Activated naive CD8-positive, alpha-beta T cell treated with anti-CD3 and anti-CD28 coated beads for 36 hours (primary cell): ENCODE measurements around the gene PDRG1. TPM values are rescaled to one million over a fixed set of nuclear protein-coding genes. Genes with fewer than 3 reads are reported as not detected.
A peak's percentile ranks its signal among the peaks of the same experiment; 100 is the strongest.
"Not testable (repeated sequence)": the region's sequence is repeated elsewhere in the genome, so short reads cannot be mapped to it uniquely, and the experiment has no call there.

ENCODE experiments used
- DNase-seq: peaks from one replicate; pipeline ENCODE4 v3.0.0; 2021
- H3K27ac Mint-ChIP-seq: one replicate; pipeline ENCODE4 v1.8.0; 2022; ENCODE audit warnings: mild to moderate bottlenecking, moderate library complexity, mixed read lengths
- H3K27me3 Mint-ChIP-seq: one replicate; pipeline ENCODE4 v1.8.0; 2022; ENCODE audit warnings: mild to moderate bottlenecking, mixed read lengths
- H3K36me3 Mint-ChIP-seq: one replicate; pipeline ENCODE4 v1.8.0; 2021; ENCODE audit warnings: mild to moderate bottlenecking, mixed read lengths
- H3K4me1 Mint-ChIP-seq: one replicate; pipeline ENCODE4 v1.8.0; 2021; ENCODE audit warnings: mixed read lengths
- H3K4me3 Mint-ChIP-seq: one replicate; pipeline ENCODE4 v1.8.0; 2022; ENCODE audit warnings: mild to moderate bottlenecking, moderate library complexity, mixed read lengths
- H3K9me3 Mint-ChIP-seq: one replicate; pipeline ENCODE4 v1.8.0; 2022; ENCODE audit warnings: mixed read lengths
- total RNA-seq, 2 experiments: library from RNA; stranded (reverse); gene quantifications; one replicate each; pipeline ENCODE4 v1.2.3, GENCODE V29; 2021

PDRG1 gene
- total RNA-seq, 2 experiments from 2014 or later = 20.2 to 22.0 TPM

DNA sequence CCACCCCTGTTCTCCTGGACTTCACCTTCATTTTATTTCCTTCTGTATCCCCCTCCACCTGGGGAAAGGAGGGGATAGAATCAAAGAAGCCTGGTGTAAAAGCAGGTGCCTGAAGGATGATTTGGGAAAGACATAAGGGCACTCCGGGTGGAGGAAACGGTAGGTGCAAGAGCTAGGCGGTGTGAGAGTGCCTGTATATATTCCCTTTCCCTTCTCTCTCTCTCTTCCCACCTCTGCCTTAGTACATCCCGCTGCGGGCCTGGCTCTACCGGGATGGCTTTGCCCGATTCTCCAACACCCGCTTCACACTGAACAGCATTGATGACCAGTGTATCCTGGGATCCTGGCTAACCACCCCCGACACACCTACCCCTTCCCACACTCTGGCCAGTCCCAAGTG is 26.2 kb downstream of the PDRG1 start:
- no peak overlapping the region for H3K4me3 Mint-ChIP-seq
- no peak overlapping the region for H3K27ac Mint-ChIP-seq
- DNase-seq = no peak
- peaks cover 24% of the 10 kb centered on the region for H3K27me3 Mint-ChIP-seq
- H3K4me1 Mint-ChIP-seq = peaks cover 4% of the 10 kb centered on the region
- no peaks in the 10 kb centered on the region for H3K36me3 Mint-ChIP-seq
- no peaks in the 10 kb centered on the region for H3K9me3 Mint-ChIP-seq

DNA sequence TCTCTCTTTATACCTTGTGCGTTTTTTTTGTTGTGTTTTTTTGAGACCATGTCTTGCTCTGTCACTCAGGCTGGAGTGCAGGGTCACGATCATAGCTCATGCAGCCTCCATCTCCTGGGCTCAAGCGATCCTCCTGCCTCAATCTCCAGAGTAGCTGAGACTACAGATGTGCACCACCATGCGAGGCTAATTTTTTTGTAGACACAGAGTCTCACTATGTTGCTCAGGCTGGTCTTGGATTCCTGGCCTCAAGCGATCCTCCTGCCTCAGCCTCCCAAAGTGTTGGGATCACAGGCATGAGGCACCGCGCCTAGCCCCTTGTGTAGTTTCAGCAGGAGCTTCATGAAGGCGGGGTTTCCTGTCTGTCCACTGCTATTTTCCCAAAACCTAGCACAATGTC is 27.3 kb downstream of the PDRG1 start:
- H3K36me3 Mint-ChIP-seq = no peaks in the 10 kb centered on the region

DNA sequence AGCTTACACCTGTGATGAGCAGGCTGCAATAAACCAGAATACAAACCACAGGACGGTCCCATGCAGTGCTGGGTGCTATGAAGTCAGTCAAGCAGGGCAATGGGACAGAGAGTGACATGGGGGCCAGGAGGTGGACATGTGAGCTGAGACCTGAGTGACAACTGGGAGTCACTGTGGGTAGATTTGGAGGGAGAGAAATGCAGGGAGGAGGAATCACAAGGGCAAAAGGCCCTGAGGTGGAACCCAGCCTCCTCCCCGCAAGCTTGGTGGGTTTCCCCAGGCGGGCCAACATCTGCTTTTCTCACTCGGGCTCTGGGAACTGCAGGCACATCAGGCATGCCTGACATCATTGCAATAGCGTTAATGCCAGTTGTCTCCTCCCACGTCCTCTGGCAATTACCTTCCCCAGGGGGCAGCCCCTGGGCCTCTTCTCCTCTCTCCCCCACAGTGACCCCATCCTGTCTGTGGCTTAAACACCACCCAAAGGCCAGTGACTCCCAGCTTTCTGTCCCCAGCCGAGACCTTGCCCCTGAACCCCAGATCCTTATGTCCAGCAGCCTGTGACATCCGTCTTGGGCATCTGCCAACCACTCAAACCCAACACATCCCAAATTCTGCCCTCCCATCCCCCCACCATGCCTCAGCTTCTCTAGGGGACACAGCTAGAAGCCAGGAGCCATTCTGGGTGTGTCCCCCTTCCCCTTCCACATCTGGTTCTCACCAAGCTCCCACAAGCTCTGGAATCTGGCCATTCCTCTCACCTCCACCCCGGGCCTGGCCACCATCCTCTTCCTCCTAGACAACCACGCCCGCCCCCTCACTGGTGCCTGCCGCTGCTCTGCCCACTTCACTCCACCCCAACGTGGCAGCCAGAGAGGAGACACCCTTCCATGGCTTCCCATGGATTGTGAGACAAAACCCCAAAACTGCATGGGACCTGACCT is 28.2 kb downstream of the PDRG1 start:
- peaks cover 4% of the 10 kb centered on the region for H3K4me1 Mint-ChIP-seq
- no peaks in the 10 kb centered on the region for H3K36me3 Mint-ChIP-seq
- no peaks in the 10 kb centered on the region for H3K9me3 Mint-ChIP-seq
- DNase-seq = peak; percentile 19
- peaks cover 34% of the 10 kb centered on the region for H3K27me3 Mint-ChIP-seq
- H3K27ac Mint-ChIP-seq = no peak overlapping the region
- no peak overlapping the region for H3K4me3 Mint-ChIP-seq

More for the DNA sequence above, 27.3 kb downstream of the PDRG1 start:
- H3K27me3 Mint-ChIP-seq = peaks cover 30% of the 10 kb centered on the region
- H3K4me3 Mint-ChIP-seq = no peak overlapping the region
- H3K9me3 Mint-ChIP-seq = no peaks in the 10 kb centered on the region
- H3K27ac Mint-ChIP-seq = no peak overlapping the region
- H3K4me1 Mint-ChIP-seq = peaks cover 4% of the 10 kb centered on the region
- no peak for DNase-seq

DNA sequence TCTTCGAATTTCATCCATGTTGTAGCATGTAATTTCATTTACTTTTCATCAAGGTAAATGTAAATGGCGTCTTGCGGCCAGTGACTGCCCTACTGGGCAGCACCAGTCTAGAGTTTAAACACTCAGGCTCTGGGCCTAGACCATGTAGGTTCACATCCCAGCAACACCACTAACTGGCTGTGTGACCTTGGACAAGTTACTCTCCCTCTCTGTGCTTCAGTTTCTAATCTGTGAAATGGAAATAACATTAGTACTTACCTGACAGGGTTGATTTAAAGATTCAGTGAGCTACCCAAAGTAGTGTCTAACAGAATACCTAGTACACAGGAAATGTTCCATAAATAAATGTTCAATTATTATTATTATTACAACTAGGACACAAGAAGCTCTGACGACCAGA is 29.3 kb downstream of the PDRG1 start:
- Mint-ChIP-seq H3K36me3 (no peaks in the 10 kb centered on the region), H3K9me3 (no peaks in the 10 kb centered on the region), H3K4me1 (peaks cover 4% of the 10 kb centered on the region), H3K4me3 (no peak overlapping the region), H3K27me3 (peaks cover 42% of the 10 kb centered on the region), H3K27ac (no peak overlapping the region)
- no peak for DNase-seq

DNA sequence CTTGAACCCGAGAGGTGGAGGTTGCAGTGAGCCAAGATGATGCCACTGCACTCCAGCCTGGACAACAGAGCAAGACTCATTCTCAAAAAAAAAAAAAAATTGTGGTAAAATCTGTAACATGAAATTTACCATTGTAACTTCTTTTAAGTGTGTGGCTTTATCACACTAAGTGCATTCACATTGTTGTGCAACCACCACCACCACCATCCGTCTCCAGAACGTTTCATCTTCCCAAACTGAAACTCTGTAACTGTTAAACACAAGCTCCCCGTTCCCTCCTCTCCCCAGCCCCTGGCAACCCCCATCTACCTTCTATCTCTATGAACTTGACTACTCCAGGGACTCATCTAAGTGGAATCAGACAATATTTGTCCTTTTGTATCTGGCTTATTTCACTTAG is 29.7 kb downstream of the PDRG1 start:
- H3K27ac Mint-ChIP-seq = no peak overlapping the region
- no peak for DNase-seq
- H3K27me3 Mint-ChIP-seq = peaks cover 39% of the 10 kb centered on the region
- no peaks in the 10 kb centered on the region for H3K36me3 Mint-ChIP-seq
- H3K4me3 Mint-ChIP-seq = no peak overlapping the region
- H3K9me3 Mint-ChIP-seq = no peaks in the 10 kb centered on the region
- peaks cover 4% of the 10 kb centered on the region for H3K4me1 Mint-ChIP-seq

DNA sequence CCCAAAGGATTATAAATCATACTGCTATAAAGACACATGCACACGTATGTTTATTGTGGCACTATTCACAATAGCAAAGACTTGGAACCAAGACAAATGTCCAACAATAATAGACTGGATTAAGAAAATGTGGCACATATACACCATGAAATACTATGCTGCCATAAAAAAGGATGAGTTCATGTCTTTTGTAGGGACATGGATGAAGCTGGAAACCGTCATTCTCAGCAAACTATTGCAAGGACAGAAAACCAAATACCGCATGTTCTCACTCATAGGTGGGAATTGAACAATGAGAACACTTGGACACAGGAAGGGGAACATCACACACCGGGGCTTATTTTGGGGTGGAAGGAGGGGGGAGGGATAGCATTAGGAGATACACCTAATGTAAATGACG is 30.4 kb downstream of the PDRG1 start:
- DNase-seq, H3K4me1 Mint-ChIP-seq, H3K36me3 Mint-ChIP-seq, H3K27ac Mint-ChIP-seq, H3K4me3 Mint-ChIP-seq, H3K9me3 Mint-ChIP-seq: not testable (repeated sequence)
- peaks cover 37% of the 10 kb centered on the region for H3K27me3 Mint-ChIP-seq

DNA sequence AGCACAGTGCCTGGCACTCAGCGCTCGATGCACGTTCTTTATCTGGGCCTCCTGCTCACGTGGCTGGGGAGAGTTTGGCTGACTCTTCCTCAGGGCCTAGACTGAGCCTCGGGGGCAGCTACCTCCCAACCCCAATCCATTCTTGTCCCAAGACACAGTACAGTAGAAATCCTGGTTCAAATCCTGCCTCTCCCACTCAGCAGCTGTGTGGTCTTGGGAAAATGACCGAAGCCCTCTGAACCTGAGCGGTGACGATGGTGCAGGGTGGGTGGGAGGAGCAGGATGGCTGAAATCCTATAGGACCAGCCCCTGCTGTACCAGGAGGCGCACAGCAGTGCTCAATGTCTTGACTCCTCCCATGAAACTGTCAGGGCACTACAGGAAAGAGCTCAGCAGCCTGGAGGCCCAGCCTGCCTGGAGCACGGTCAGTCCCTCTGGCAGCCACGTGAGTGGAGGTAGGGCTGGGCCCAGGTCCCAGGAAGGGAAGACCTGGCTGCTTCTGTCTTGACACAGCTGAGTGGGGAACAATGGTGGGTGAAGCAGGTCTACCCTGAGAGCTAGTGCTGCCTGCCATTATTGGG is 31.5 kb downstream of the PDRG1 start:
- no peak overlapping the region for H3K4me3 Mint-ChIP-seq
- H3K27ac Mint-ChIP-seq = no peak overlapping the region
- H3K36me3 Mint-ChIP-seq = no peaks in the 10 kb centered on the region
- no peaks in the 10 kb centered on the region for H3K9me3 Mint-ChIP-seq
- H3K27me3 Mint-ChIP-seq = peaks cover 32% of the 10 kb centered on the region
- H3K4me1 Mint-ChIP-seq = peaks cover 4% of the 10 kb centered on the region
- no peak for DNase-seq

DNA sequence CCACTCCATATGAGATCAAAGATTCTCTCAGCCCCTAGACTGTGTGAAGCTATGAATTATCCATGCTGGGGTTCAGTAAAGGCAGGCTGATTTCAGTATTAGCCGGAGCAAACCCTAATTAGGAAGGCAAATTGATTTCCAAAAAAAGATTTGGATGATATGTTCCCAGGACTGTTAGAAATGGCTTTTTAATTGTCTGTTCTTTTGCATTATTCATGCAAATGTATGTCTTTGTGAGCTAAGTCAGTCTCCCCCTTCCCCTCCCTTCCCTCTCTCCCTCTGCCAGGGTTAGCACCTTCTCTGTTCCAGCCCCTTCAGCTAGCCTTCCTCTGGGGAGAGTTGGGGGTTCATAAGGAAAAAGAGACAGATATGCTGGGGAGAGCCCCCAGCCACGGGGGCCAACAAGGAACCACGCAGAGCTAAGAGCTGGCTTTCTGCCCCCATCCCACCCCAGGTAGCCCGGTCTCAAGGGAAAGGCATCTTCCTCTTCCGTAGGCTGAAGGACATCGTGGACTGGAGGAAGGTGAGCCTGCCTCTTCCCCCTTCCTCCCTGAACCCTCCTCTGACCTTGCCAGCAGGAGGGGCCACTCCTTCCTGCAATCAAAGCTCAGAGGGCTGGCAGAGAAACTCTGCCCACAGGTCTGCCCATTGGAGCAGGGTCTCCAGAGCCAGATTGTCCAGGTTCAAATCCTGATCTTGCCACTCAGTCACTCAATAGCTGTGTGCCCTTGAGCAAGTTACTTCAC is 32.3 kb downstream of the PDRG1 start:
- H3K4me3 Mint-ChIP-seq = no peak overlapping the region
- peaks cover 32% of the 10 kb centered on the region for H3K27me3 Mint-ChIP-seq
- H3K27ac Mint-ChIP-seq = no peak overlapping the region
- no peaks in the 10 kb centered on the region for H3K36me3 Mint-ChIP-seq
- H3K9me3 Mint-ChIP-seq = no peaks in the 10 kb centered on the region
- peaks cover 4% of the 10 kb centered on the region for H3K4me1 Mint-ChIP-seq
- DNase-seq = no peak

DNA sequence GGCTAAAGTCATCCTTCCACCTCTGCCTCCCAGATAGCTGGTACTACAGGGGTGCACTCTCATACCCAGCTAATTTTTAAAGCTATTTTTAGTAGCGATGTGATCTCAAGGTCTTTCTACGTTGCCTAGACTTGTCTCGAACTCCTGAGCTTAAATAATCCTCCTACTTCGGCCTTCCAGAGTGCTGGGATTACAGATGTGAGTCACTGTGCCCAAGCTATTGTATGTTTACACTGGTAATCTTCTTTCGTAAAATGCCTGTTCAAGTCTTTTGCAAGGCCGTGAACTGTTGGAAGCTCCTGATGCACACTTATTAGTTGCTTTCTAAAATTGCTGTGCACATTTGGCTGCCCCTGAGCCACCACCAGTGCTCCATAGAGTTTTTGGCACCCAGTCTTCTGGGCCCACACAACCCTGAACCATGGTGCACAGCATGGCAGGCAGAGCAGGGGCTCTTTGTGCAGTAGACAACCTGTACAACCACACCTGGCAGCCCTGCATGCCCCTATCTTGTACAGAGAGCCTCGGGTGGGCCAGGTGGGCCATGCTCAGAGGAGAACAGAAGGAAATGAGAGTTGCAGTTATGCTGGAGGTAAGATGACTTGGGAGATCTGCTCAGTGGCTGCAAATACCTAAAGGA is 33.3 kb downstream of the PDRG1 start:
- no peak overlapping the region for H3K27ac Mint-ChIP-seq
- H3K9me3 Mint-ChIP-seq = no peaks in the 10 kb centered on the region
- peaks cover 22% of the 10 kb centered on the region for H3K27me3 Mint-ChIP-seq
- H3K36me3 Mint-ChIP-seq = no peaks in the 10 kb centered on the region
- no peak for DNase-seq
- no peak overlapping the region for H3K4me3 Mint-ChIP-seq
- peaks cover 2% of the 10 kb centered on the region for H3K4me1 Mint-ChIP-seq

DNA sequence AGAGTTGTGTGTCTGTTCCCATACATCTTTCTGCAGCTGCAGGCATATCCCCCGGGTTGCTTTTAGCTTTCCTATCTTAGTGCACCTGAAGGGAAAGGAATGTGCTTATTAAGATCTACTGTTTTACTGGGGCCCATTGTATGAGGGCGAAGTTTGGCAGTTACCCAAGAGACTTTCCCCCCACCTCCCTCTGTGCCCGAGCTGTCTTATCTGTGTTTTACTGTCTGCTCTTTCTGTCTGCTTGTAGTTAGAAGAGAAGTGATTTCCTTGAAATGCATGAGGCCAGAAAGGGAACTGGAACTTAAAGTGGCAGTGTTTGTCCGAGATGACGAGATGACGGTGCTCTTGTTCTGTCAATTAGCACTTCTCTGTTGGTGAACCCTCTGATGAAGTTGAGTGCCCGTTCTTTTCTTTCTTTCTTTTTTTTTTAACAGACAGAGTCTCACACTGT is 33.9 kb downstream of the PDRG1 start:
- not testable (repeated sequence) for H3K4me1 Mint-ChIP-seq, H3K4me3 Mint-ChIP-seq, H3K9me3 Mint-ChIP-seq, H3K36me3 Mint-ChIP-seq, H3K27ac Mint-ChIP-seq, DNase-seq
- peaks cover 21% of the 10 kb centered on the region for H3K27me3 Mint-ChIP-seq

DNA sequence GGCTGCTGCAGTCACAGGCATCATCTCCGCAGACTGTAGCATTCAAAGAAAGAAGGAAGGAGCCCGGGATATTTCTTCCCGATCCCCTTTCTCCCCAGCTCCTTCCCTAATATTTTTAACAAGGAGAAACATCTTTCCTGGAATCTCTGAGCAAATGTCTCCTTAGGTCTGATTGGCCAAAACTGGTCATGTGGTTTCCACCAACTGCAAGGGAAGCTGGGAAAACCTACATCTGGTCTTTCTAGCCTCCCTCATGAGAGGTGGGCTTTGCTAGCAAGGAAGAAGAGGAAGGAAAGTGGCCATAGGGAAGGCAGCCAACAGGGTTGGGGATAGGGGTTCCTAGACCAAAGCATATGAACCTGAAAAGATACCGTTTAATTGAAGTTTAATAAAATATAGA is 35.1 kb downstream of the PDRG1 start:
- no peak overlapping the region for H3K4me3 Mint-ChIP-seq
- peaks cover 21% of the 10 kb centered on the region for H3K27me3 Mint-ChIP-seq
- no peak overlapping the region for H3K27ac Mint-ChIP-seq

DNA sequence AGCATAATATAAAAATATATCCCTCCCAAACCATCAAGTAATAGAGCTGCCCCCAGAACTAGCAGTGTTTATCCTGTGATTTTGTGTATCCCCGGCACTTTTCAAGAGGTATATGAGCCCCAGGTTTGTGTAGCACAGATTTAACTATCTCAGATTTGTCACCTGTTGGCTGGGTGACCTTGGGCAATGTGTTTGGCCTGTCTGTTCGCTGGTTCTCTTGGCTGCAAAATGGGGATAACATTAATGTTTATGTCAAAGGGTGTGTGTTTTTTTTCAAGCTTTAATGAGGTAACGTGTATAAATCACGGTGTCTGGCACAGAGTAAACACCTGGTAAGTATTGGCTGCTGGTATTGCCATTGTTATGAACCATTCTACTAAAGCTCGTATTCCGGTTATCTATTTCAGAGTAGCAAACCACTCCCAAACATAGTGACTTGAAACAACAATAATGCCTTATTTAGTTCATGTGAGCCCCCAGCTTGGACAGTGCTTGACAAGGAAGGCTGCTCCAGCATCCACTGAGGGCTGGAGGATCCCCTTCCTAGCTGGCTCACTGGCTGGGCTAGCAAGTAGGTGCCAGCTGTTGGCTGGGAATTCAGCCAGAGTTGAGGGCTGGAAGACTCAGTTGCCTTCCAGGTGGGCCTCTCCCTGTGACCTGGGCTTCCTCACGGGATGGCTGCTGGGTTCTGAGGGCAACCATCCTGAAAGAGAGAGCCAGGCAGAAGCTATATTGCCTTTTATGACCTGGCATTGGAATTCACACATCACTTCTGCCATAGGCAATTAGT is 36.2 kb downstream of the PDRG1 start:
- Mint-ChIP-seq H3K36me3 (no peaks in the 10 kb centered on the region), H3K4me3 (no peak overlapping the region), H3K4me1 (no peaks in the 10 kb centered on the region), H3K27me3 (peaks cover 20% of the 10 kb centered on the region), H3K27ac (no peak overlapping the region), H3K9me3 (no peaks in the 10 kb centered on the region)
- DNase-seq = no peak

More for the DNA sequence above, 35.1 kb downstream of the PDRG1 start:
- Mint-ChIP-seq H3K9me3 (no peaks in the 10 kb centered on the region), H3K4me1 (no peaks in the 10 kb centered on the region), H3K36me3 (no peaks in the 10 kb centered on the region)
- DNase-seq = no peak

DNA sequence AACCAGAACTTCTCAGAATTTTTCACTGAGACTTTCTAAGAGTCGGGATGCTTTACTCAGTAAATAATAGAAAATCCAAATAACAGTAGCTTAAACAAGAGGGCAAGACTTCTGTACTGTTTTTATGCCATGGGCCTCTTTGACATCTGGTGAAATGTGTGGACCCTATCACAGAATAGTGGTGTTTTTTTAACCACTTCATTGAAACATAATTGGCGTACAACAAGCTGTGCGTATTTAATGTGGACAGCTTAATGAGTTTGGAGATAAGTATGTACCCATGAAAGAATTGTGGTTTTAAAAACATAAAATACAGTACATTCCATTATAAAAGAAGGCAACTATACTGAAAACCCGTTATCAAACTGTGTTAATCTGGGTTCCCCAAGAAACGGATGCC is 37.7 kb downstream of the PDRG1 start:
- no peaks in the 10 kb centered on the region for H3K36me3 Mint-ChIP-seq

DNA sequence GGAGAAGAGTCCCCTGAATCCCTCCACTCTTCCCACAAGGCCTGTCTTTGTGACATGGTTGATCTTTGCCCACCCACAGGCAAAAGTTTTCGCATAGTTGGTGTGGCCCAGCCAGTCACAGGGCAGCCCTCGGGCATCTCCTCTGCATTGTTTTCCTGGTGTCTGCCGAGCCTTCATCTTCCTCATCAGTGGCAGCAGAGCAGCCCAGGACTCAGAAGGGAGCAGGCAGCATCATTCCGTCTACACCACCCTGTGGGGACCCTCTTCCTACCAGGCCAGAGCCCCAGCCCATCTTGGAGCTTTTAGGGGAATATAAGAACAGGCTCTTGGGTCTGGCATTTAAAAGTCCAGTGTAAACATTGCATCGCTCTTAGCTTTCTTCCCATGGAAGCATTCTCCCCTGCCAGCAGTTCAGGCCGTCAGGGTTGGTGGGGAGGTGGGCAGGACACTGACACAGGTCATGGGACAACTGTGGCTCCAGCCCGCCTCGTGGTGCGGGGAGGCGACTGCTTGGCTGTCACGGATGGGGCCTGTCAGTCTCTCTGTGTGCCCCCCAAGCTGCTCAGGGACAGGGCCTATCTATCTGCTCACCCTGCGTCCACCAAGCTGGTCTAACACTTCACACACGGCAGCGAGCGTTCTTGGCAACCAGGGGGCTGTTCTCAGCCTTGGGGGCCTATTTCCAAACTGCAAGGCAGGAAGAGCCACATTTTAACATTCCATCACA is 38.3 kb downstream of the PDRG1 start:
- no peak for DNase-seq
- H3K4me1 Mint-ChIP-seq = no peaks in the 10 kb centered on the region
- no peaks in the 10 kb centered on the region for H3K9me3 Mint-ChIP-seq
- peaks cover 12% of the 10 kb centered on the region for H3K27me3 Mint-ChIP-seq
- no peak overlapping the region for H3K4me3 Mint-ChIP-seq
- no peaks in the 10 kb centered on the region for H3K36me3 Mint-ChIP-seq
- no peak overlapping the region for H3K27ac Mint-ChIP-seq

More for the DNA sequence above, 37.7 kb downstream of the PDRG1 start:
- Mint-ChIP-seq H3K4me1 (no peaks in the 10 kb centered on the region), H3K4me3 (no peak overlapping the region), H3K27ac (no peak overlapping the region), H3K27me3 (peaks cover 12% of the 10 kb centered on the region), H3K9me3 (no peaks in the 10 kb centered on the region)
- no peak for DNase-seq
